H9 (cell line): ENCODE data around the gene DGKE. TPM values are rescaled to one million over a fixed set of nuclear protein-coding genes. Genes with fewer than 3 reads are reported as not detected.

Source experiments
- DNase-seq: peaks from one replicate; pipeline ENCODE4 v3.0.0-alpha.2; 2017
- H2AFZ ChIP-seq: one replicate; pipeline ENCODE4 v1.6.1; 2013; ENCODE audit warnings: mild to moderate bottlenecking, low read length, control low read depth, moderate library complexity
- H2AK5ac ChIP-seq: 2 replicates; pipeline ENCODE4 v1.6.1; 2013; ENCODE audit warnings: low read length, control low read depth, mixed read lengths; ENCODE audit not compliant: insufficient read length
- H2BK120ac ChIP-seq: one replicate; pipeline ENCODE4 v1.6.1; 2013; ENCODE audit warnings: low read depth, mild to moderate bottlenecking, low read length, control low read depth, inconsistent platforms; ENCODE audit not compliant: poor library complexity, severe bottlenecking
- H2BK12ac ChIP-seq: 2 replicates; pipeline ENCODE4 v1.6.1; 2013; ENCODE audit warnings: low read length, control low read depth, mixed read lengths, low read depth; ENCODE audit not compliant: insufficient read length
- H2BK15ac ChIP-seq: 2 replicates; pipeline ENCODE4 v1.6.1; 2013; ENCODE audit warnings: low read depth, low read length, control low read depth
- H2BK20ac ChIP-seq: one replicate; pipeline ENCODE4 v1.6.1; 2013; ENCODE audit warnings: low read depth, mild to moderate bottlenecking, low read length, control low read depth, inconsistent platforms; ENCODE audit not compliant: poor library complexity, severe bottlenecking
- H2BK5ac ChIP-seq: 2 replicates; pipeline ENCODE4 v1.6.1; 2013; ENCODE audit warnings: low read length, control low read depth, mixed read lengths; ENCODE audit not compliant: insufficient read length
- H3K14ac ChIP-seq: 2 replicates; pipeline ENCODE4 v1.6.1; 2013; ENCODE audit warnings: low read length, control low read depth; ENCODE audit not compliant: insufficient read depth
- H3K18ac ChIP-seq: 2 replicates; pipeline ENCODE4 v1.6.1; 2013; ENCODE audit warnings: low read depth, mild to moderate bottlenecking, mixed read lengths, low read length, control low read depth; ENCODE audit not compliant: insufficient read length
- H3K23ac ChIP-seq: 2 replicates; pipeline ENCODE4 v1.6.1; 2013; ENCODE audit warnings: low read length, control low read depth, mixed read lengths, low read depth; ENCODE audit not compliant: insufficient read length
- H3K23me2 ChIP-seq: 2 replicates; pipeline ENCODE4 v1.6.1; 2013; ENCODE audit warnings: low read depth, mild to moderate bottlenecking, mixed read lengths, low read length, control low read depth; ENCODE audit not compliant: insufficient read length, poor library complexity, severe bottlenecking
- H3K27ac ChIP-seq: 2 replicates; pipeline ENCODE4 v1.5.1; 2013; ENCODE audit warnings: low read length, control low read depth, mixed read lengths, low read depth; ENCODE audit not compliant: insufficient read length
- H3K27me3 ChIP-seq: 2 replicates; pipeline ENCODE4 v1.6.1; 2013; ENCODE audit warnings: low read length, control low read depth, inconsistent platforms; ENCODE audit not compliant: insufficient read depth
- H3K4ac ChIP-seq: 2 replicates; pipeline ENCODE4 v1.6.1; 2013; ENCODE audit warnings: low read depth, mild to moderate bottlenecking, control low read depth, inconsistent platforms, low read length, moderate library complexity
- H3K4me1 ChIP-seq: 2 replicates; pipeline ENCODE4 v1.6.1; 2013; ENCODE audit warnings: low read length, control low read depth, inconsistent platforms; ENCODE audit not compliant: insufficient read depth
- H3K4me2 ChIP-seq: 2 replicates; pipeline ENCODE4 v1.6.1; 2013; ENCODE audit warnings: low read length, control low read depth, mixed read lengths; ENCODE audit not compliant: insufficient read length, insufficient read depth
- H3K56ac ChIP-seq: 2 replicates; pipeline ENCODE4 v1.6.1; 2013; ENCODE audit warnings: low read depth, mild to moderate bottlenecking, mixed read lengths, low read length, control low read depth; ENCODE audit not compliant: insufficient read length
- H3K79me1 ChIP-seq: 2 replicates; pipeline ENCODE4 v1.6.1; 2013; ENCODE audit warnings: low read depth, mild to moderate bottlenecking, moderate library complexity, low read length, control low read depth, inconsistent platforms; ENCODE audit not compliant: insufficient read depth, poor library complexity, severe bottlenecking
- H3K79me2 ChIP-seq: 2 replicates; pipeline ENCODE4 v1.6.1; 2013; ENCODE audit warnings: low read length, control low read depth, inconsistent platforms; ENCODE audit not compliant: insufficient read depth
- H3K9ac ChIP-seq: 2 replicates; pipeline ENCODE4 v1.6.1; 2013; ENCODE audit warnings: low read length, control low read depth, mixed read lengths; ENCODE audit not compliant: insufficient read length; ENCODE audit errors: extremely low read depth
- H3K9me3 ChIP-seq: one replicate; pipeline ENCODE4 v1.6.1; 2013; ENCODE audit warnings: low read depth, low read length, inconsistent platforms; ENCODE audit not compliant: control insufficient read depth
- H3T11ph ChIP-seq: one replicate; pipeline ENCODE4 v1.6.1; 2013; ENCODE audit warnings: mild to moderate bottlenecking, low read length, control low read depth, inconsistent platforms
- H4K20me1 ChIP-seq: one replicate; pipeline ENCODE4 v1.6.1; 2013; ENCODE audit not compliant: control insufficient read depth, insufficient read length, insufficient read depth
- H4K5ac ChIP-seq: 2 replicates; pipeline ENCODE4 v1.6.1; 2013; ENCODE audit warnings: low read depth, mild to moderate bottlenecking, mixed read lengths, low read length, control low read depth; ENCODE audit not compliant: insufficient read length
- H4K8ac ChIP-seq: replicated peaks from 2 replicates; pipeline ENCODE4 v1.6.1; 2013; ENCODE audit warnings: low read length, control low read depth, mixed read lengths, low read depth; ENCODE audit not compliant: insufficient read length
- H4K91ac ChIP-seq: 2 replicates; pipeline ENCODE4 v1.6.1; 2013; ENCODE audit warnings: low read depth, mild to moderate bottlenecking, moderate library complexity, mixed read lengths, low read length, control low read depth; ENCODE audit not compliant: insufficient read length
- H3K27ac Mint-ChIP-seq, 3 experiments: 2 replicates in 2 of 3; 3 replicates in 1 of 3; pipeline ENCODE4 v1.8.0; 2020 to 2021; ENCODE audit warnings: mixed read lengths in 3 of 3, mild to moderate bottlenecking in 1 of 3, moderate library complexity in 1 of 3
- H3K27me3 Mint-ChIP-seq: 2 replicates; pipeline ENCODE4 v1.8.0; 2021; ENCODE audit warnings: low read depth, mild to moderate bottlenecking, moderate library complexity, mixed read lengths
- H3K36me3 Mint-ChIP-seq, 3 experiments: 2 replicates in 2 of 3; 3 replicates in 1 of 3; pipeline ENCODE4 v1.8.0; 2020 to 2021; ENCODE audit warnings: low read depth in 3 of 3, mixed read lengths in 3 of 3; ENCODE audit not compliant: insufficient read depth in 1 of 3
- H3K4me1 Mint-ChIP-seq, 2 experiments: 2 replicates each; pipeline ENCODE4 v1.8.0; 2020; ENCODE audit warnings: mixed read lengths in 2 of 2
- H3K4me3 Mint-ChIP-seq, 2 experiments: 2 replicates in 1 of 2; 3 replicates in 1 of 2; pipeline ENCODE4 v1.8.0; 2020 to 2021; ENCODE audit warnings: mild to moderate bottlenecking in 2 of 2, mixed read lengths in 2 of 2, moderate library complexity in 1 of 2
- H3K9me3 Mint-ChIP-seq, 2 experiments: 2 replicates in 1 of 2; 3 replicates in 1 of 2; pipeline ENCODE4 v1.8.0; 2020; ENCODE audit warnings: mild to moderate bottlenecking in 2 of 2, mixed read lengths in 2 of 2, moderate library complexity in 1 of 2
- WGBS: extraction: QIAGEN DNeasy Blood & Tissue Kit; methylation state at CpG from one replicate; pipeline ENCODE4 v1.1.7; 2013; ENCODE audit warnings: missing lambda C conversion rate, low lambda C conversion rate, mixed read lengths; ENCODE audit not compliant: insufficient read length; ENCODE audit errors: extremely low coverage; 5-methylcytosine and 5-hydroxymethylcytosine counted together
- total RNA-seq: library from RNA; stranded (reverse); gene quantifications from 2 replicates; pipeline ENCODE4 v1.2.1, GENCODE V29; 2021
- TF ChIP-seq, protein P1 (sequence below): fragments of 200-600 bp; sonication (generic); conservative IDR thresholded peaks from 3 replicates; pipeline ENCODE4 v1.8.0; 2021; ENCODE audit warnings: antibody characterized with exemption, mild to moderate bottlenecking

The DGKE gene
- total RNA-seq, 1 experiment from 2014 or later, result 4.9 TPM

DNA sequence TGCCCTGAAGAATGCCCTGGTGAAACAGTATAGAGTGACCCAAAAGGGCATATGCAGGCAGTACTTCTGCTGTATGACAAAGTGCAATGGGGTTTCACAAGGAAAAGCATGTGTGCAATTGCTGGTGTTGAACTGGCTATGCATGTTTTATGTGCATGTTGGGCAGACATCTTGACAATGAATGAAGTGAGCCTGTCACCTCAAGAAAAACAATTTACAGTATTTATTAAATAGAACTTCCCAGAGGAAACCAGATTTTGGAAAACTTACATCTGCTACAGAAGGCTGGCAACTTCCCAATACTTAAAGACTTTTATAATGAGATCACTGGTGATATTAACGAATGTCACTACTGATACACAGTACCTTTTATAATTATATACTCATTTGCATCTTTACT is 30.9 kb upstream of the DGKE start:
- Mint-ChIP-seq H3K27ac (no peak overlapping the region), H3K4me1 (peaks cover 7 to 15% of the 10 kb centered on the region in 2 experiments), H3K27me3 (no peaks in the 10 kb centered on the region), H3K9me3 (no peaks in the 10 kb centered on the region; a peak in 1 of 5 replicates), H3K4me3 (no peak overlapping the region), H3K36me3 (no peaks in the 10 kb centered on the region; a peak in 1 of 7 replicates)
- Histone ChIP-seq H4K20me1 (no peaks in the 10 kb centered on the region), H3K9ac (no peak overlapping the region), H4K91ac (no peak overlapping the region), H4K5ac (no peak overlapping the region), H3K79me1 (no peaks in the 10 kb centered on the region), H3K27ac (no peak overlapping the region), H2BK15ac (no peak overlapping the region), H3K18ac (no peak overlapping the region), H3K4ac (no peak overlapping the region), H2BK12ac (no peak overlapping the region), H3K23ac (no peak overlapping the region), H2AFZ (no peak overlapping the region), H4K8ac (no peak overlapping the region), H3K9me3 (no peaks in the 10 kb centered on the region), H3K23me2 (no peaks in the 10 kb centered on the region), H3K56ac (no peak overlapping the region), H3T11ph (no peak overlapping the region), H3K27me3 (no peaks in the 10 kb centered on the region), H3K4me2 (no peak overlapping the region), H2BK20ac (no peak overlapping the region), H3K79me2 (no peaks in the 10 kb centered on the region), H3K14ac (no peak overlapping the region), H2BK120ac (no peak overlapping the region), H3K4me1 (peaks cover 2% of the 10 kb centered on the region; the same call in 1 of the 2 replicates), H2AK5ac (no peak overlapping the region), H2BK5ac (no peak overlapping the region)
- WGBS, result no CpG with 5 or more reads among the region's 1 CpG
- TF ChIP-seq, protein P1, sequence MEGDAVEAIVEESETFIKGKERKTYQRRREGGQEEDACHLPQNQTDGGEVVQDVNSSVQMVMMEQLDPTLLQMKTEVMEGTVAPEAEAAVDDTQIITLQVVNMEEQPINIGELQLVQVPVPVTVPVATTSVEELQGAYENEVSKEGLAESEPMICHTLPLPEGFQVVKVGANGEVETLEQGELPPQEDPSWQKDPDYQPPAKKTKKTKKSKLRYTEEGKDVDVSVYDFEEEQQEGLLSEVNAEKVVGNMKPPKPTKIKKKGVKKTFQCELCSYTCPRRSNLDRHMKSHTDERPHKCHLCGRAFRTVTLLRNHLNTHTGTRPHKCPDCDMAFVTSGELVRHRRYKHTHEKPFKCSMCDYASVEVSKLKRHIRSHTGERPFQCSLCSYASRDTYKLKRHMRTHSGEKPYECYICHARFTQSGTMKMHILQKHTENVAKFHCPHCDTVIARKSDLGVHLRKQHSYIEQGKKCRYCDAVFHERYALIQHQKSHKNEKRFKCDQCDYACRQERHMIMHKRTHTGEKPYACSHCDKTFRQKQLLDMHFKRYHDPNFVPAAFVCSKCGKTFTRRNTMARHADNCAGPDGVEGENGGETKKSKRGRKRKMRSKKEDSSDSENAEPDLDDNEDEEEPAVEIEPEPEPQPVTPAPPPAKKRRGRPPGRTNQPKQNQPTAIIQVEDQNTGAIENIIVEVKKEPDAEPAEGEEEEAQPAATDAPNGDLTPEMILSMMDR, result no peak
- DNase-seq, result no peak
